ENCODE results near the gene ZNF100. TPM values are rescaled to one million over a fixed set of nuclear protein-coding genes. Genes with fewer than 3 reads are reported as not detected.
"Not testable (repeated sequence)": the region's sequence is repeated elsewhere in the genome, so short reads cannot be mapped to it uniquely, and the experiment has no call there.

ZNF100 gene
- total RNA-seq, 2 donors from 2014 or later, result 19.1 to 22.9 TPM

DNA sequence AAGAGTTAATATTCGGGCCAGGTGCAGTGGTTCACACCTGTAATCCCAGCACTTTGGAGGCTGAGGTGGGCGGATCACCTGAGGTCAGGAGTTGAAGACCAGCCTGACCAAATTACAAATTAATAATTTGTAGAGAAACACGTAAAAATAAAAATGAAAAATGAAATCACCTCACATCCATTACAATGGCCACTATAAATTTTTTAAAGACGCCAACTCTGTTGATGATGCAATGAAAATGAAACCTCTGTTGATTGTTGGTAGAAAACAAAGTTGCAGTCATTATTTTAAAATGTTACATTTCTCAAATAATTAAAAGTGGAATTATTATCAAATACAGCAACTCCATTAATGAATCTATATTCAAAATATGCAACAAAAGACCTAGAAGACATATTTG, 26.8 kb downstream of the ZNF100 start:
- Mint-ChIP-seq H3K36me3 (ENCODE audit: low read depth) (peaks cover 95% of the 10 kb centered on the region), H3K4me1 (no peaks in the 10 kb centered on the region), H3K4me3 (no peak overlapping the region), H3K9me3 (peaks cover 3% of the 10 kb centered on the region), H3K27ac (no peak overlapping the region), H3K27me3 (no peaks in the 10 kb centered on the region)
- ATAC-seq (replicated peaks), result no peak

DNA sequence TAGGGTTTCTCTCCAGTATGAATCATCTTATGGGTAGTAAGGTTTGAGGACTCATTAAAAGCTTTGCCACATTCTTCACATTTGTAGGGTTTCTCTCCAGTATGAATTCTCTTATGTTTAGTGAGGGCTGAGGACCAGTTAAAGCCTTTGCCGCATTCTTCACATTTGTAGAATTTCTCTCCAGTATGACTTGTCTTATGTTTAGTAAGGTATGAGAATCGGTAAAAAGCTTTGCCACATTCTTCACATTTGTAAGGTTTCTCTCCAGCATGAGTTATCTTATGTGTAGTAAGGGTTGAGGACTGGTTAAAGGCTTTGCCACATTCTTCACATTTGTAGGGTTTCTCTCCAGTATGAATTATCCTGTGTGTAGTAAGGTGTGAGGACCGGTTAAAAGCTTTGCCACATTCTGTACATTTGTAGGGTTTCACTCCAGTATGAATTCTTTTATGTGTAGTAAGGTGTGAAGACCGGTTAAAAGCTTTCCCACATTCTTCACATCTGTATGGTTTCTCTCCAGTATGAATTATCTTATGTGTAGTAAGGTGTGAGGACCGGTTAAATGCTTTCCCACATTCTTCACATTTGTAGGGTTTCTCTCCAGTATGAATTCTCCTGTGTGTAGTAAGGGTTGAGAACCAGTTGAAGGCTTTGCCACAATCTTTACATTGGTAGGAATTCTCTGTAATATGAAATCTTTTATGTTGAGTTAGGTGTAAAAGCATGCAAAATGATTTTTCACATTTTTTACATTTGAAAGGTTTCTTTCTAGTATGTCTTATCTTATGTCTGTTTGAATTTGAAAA, 40.2 kb downstream of the ZNF100 start:
- Mint-ChIP-seq H3K36me3 (ENCODE audit: low read depth) (peaks cover 64% of the 10 kb centered on the region), H3K9me3 (peaks cover 13% of the 10 kb centered on the region)
- ATAC-seq (replicated peaks); H3K4me1 Mint-ChIP-seq; H3K4me3 Mint-ChIP-seq; H3K27ac Mint-ChIP-seq; H3K27me3 Mint-ChIP-seq: not testable (repeated sequence)

DNA sequence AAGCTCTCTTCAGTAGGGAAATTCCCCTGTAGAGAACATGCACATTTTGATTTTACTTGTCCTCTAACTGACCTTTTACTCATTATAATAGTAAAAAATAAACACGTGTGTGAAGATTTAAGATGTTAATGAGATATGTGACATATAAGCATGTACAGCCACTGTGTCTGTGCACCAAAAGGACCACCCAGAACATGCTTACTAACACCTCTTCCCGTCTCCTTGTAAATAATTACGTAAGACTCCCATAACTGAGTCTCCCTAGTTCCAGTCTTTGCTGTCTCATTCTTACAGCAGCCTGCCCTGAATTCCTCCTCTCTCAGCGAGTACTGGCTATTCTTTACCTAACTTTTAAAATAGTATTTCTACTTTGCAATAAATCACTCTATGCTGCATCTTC, 53.6 kb downstream of the ZNF100 start:
- H3K27me3 Mint-ChIP-seq, result no peaks in the 10 kb centered on the region
- no peak overlapping the region for H3K27ac Mint-ChIP-seq
- no peaks in the 10 kb centered on the region for H3K36me3 Mint-ChIP-seq (ENCODE audit: low read depth)
- no peak for ATAC-seq (replicated peaks)
- no peaks in the 10 kb centered on the region for H3K4me1 Mint-ChIP-seq
- no peak overlapping the region for H3K4me3 Mint-ChIP-seq
- H3K9me3 Mint-ChIP-seq, result peaks cover 3% of the 10 kb centered on the region

DNA sequence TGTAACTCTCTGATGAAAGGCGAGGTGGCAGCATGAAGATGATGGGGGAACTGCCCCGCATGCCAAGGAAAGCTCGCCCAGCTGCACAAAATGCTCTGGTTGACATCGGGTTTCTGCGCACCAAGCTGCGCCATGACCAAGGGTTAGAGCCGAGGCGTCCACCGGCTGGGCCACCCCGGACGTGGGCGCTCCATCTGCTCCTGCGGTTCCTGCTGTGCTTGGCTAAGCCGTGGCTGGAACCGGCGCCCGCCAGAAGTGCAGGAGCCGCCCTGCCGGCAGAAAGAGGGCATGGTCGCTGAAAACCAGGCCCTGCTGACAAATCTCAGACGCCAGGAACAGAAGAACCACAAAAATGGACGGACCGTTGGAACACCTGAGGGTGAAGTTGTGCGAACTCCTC, 57.9 kb downstream of the ZNF100 start:
- Mint-ChIP-seq H3K9me3 (peaks cover 3% of the 10 kb centered on the region), H3K4me3 (no peak overlapping the region), H3K27me3 (no peaks in the 10 kb centered on the region), H3K36me3 (ENCODE audit: low read depth) (no peaks in the 10 kb centered on the region), H3K27ac (no peak overlapping the region), H3K4me1 (no peaks in the 10 kb centered on the region)
- no peak for ATAC-seq (replicated peaks)

DNA sequence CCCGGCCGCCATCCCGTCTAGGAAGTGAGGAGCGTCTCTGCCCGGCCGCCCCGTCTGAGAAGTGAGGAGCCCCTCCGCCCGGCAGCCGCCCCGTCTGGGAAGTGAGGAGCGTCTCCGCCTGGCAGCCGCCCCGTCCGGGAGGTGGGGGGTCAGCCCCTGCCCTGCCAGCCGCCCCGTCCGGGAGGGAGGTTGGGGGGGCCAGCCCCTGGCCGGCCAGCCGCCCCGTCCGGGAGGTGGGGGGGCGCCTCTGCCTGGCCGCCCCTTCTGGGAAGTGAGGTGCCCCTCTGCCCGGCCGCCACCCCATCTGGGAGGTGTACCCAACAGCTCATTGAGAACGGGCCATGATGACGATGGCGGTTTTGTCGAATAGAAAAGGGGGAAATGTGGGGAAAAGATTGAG, 59.5 kb downstream of the ZNF100 start:
- H3K9me3 Mint-ChIP-seq; H3K4me3 Mint-ChIP-seq; H3K4me1 Mint-ChIP-seq; ATAC-seq (replicated peaks); H3K27ac Mint-ChIP-seq; H3K27me3 Mint-ChIP-seq; H3K36me3 Mint-ChIP-seq (ENCODE audit: low read depth): not testable (repeated sequence)

DNA sequence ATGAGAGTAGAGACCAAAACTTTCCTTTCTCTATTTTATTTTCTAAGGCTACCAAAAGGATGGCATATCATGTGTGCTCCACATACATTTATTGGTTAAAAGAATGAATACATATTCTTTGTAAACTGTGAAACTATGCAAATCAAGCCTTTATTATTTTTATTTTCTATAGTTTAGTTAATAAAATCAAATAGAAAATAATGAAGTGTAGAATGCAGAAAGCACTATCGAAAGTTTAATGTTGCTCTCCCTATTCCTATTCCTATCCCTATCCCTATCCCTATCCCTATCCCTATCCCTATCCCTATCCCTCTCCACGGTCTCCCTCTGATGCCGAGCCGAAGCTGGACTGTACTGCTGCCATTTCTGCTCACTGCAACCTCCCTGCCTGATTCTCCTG, 60.3 kb downstream of the ZNF100 start:
- Mint-ChIP-seq H3K9me3 (no peaks in the 10 kb centered on the region), H3K27ac (no peak overlapping the region), H3K4me3 (no peak overlapping the region), H3K4me1 (no peaks in the 10 kb centered on the region), H3K36me3 (ENCODE audit: low read depth) (no peaks in the 10 kb centered on the region), H3K27me3 (no peaks in the 10 kb centered on the region)
- ATAC-seq (replicated peaks), result no peak

DNA sequence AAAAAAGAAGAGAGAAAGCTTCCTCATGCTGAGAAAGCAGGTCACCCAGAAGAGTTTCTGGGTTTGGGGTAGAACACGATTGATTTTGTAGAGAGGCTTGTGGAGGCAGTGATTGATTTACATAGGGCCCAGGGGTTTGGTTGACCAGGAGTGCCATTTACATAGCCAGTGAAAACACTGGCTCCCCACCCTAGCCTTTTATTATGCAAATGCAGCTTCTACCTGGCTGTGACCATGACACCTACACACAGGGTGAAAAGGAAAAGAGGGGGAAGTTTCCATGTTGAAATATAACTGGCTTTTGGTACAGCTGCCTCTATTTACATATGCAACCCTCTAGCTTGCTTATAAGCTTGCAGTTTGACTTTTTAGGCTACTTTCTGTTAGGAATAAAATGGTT, 62.0 kb downstream of the ZNF100 start:
- no peaks in the 10 kb centered on the region for H3K4me1 Mint-ChIP-seq
- no peak for ATAC-seq (replicated peaks)
- H3K36me3 Mint-ChIP-seq (ENCODE audit: low read depth), result no peaks in the 10 kb centered on the region
- H3K27me3 Mint-ChIP-seq, result no peaks in the 10 kb centered on the region
- H3K4me3 Mint-ChIP-seq, result no peak overlapping the region
- no peak overlapping the region for H3K27ac Mint-ChIP-seq
- H3K9me3 Mint-ChIP-seq, result no peaks in the 10 kb centered on the region

DNA sequence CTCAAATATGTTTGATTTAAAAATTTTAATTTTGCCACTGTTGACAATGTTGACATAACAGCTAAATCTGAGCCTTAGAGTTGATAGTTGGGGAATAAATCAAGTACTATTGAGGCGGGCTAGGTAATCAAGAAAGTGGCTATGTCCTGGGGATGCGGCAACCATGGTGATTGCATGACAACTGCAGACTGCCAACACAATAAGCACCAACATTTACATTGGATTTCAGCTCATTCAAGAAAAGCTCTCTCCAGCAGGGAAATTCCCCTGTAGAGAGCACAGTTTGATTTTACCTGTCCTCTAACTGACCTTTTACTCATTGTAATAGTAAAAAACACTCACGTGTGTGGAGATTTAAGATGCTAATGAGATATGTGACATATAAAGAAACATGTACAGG, 63.1 kb downstream of the ZNF100 start:
- Mint-ChIP-seq H3K27ac (no peak overlapping the region), H3K27me3 (no peaks in the 10 kb centered on the region), H3K36me3 (ENCODE audit: low read depth) (no peaks in the 10 kb centered on the region), H3K4me3 (no peak overlapping the region), H3K9me3 (no peaks in the 10 kb centered on the region), H3K4me1 (no peaks in the 10 kb centered on the region)
- ATAC-seq (replicated peaks), result no peak

DNA sequence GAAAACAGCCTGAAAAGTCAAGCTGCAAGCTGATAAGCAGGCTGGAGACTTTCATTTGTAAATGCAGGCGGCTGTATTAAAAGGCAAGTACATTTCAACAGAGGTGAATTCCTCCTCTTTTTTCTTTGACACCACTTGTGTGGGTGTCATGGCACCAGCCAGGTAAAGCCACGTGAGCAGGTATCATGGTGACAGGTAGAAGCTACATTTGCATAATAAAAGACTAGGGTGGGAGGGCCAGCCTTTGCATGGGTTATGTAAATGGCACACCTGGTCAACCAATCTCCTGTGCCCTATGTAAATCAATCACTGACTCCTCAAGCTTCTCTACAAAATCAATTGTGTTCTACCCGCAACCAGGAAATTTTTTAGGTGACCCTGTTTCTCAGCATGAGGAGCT, 68.2 kb downstream of the ZNF100 start:
- no peaks in the 10 kb centered on the region for H3K4me1 Mint-ChIP-seq
- no peaks in the 10 kb centered on the region for H3K9me3 Mint-ChIP-seq
- no peaks in the 10 kb centered on the region for H3K36me3 Mint-ChIP-seq (ENCODE audit: low read depth)
- no peak overlapping the region for H3K4me3 Mint-ChIP-seq
- ATAC-seq (replicated peaks), result no peak
- H3K27me3 Mint-ChIP-seq, result peaks cover 3% of the 10 kb centered on the region
- no peak overlapping the region for H3K27ac Mint-ChIP-seq

DNA sequence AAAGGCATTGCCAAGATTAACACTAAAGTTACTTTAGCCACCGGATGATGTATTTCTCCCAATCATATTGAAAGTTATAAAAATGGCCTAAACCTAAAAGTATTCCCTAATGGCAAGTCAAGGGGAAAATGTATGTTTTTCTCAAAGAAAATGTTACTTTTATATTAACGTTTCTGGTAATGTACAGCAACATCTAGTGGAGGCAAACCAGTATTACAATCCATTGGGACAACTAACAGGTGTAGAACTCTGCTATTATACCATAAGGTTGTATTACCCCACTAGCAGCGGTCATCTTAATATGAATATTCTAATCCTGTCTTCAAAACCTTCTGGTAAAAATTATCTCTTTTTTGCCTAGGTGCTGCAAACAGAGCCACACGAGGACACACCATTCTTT, 69.2 kb downstream of the ZNF100 start:
- Mint-ChIP-seq H3K4me3 (no peak overlapping the region), H3K27me3 (peaks cover 3% of the 10 kb centered on the region), H3K4me1 (no peaks in the 10 kb centered on the region), H3K36me3 (ENCODE audit: low read depth) (no peaks in the 10 kb centered on the region), H3K27ac (no peak overlapping the region), H3K9me3 (no peaks in the 10 kb centered on the region)
- ATAC-seq (replicated peaks), result no peak

DNA sequence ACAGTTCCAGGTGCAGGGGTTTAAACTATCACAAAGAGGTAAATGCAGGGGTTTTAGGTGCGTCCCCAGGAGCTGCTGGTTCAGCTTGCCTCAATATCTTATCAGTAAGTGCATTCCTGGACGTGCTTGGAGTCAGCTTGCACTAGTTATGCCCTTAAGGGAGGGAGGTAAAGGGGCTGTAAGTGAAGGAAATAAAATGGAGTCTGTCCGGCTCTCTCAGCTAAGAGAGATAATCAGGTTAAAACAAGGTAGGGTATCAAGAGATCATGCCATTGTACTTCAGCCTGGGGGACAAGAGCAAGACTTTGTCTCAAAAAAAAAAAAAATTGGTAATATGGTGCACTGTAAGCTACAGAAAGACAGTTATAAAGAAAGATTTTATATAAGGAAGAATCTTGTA, 69.7 kb downstream of the ZNF100 start:
- Mint-ChIP-seq H3K4me3 (no peak overlapping the region), H3K36me3 (ENCODE audit: low read depth) (no peaks in the 10 kb centered on the region), H3K9me3 (no peaks in the 10 kb centered on the region), H3K27ac (no peak overlapping the region), H3K27me3 (peaks cover 3% of the 10 kb centered on the region), H3K4me1 (no peaks in the 10 kb centered on the region)
- ATAC-seq (replicated peaks), result no peak

DNA sequence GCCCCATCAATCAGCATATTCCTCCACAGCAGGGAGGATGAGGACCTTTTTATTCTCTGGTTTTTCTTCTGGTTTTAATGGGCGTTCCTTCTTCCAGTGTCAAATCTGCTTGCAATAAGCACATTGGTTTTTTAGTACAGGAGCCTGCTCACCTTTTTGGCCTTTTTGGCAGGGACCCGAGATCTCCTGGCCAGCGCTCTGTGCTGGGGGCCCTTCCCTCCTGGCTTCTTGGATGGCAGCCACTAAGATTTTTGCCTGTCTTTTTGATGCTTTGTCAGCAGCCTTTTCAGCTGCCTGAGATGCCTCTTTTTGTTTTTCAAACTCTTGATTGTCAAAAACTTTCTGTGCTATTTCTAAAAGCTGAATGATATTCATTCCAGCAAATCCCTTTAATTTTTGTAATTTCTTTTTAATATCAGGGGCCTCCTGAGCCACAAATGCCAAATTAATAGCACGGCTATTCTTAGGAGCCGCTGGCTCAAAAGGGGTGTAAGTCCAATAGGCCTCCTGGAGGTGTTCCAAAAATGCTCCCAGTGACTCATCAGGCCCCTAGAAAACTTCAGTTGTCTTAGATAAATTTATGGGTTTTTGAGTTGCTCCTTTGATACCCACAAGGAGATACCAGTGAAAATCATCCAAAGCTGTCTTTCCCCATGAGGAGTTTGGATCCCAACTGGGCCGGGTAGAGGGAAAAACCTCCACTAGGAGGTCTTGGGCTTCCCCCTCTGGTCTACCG, 73.0 kb downstream of the ZNF100 start:
- Mint-ChIP-seq H3K27me3 (peaks cover 3% of the 10 kb centered on the region), H3K27ac (no peak overlapping the region)

DNA sequence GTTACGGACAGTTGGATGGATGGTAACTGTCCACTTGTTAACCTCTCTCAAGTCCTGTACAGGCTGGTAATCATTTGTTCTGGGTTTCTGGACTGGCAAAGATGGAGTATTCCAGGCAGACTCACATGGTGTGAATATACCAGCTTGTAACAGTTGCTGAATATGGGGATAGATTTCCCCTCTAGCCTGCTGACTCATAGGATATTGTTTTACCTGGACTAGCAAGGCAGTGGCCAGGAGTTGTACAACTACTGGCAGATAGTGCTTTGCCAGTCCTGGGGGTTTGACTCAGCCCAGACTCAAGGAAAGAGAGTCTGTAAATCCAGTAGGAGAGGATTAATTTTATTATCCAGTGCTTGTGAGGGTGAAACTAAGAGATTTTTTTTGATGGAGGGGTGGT, 74.0 kb downstream of the ZNF100 start:
- H3K4me1 Mint-ChIP-seq, result no peaks in the 10 kb centered on the region
- no peak overlapping the region for H3K27ac Mint-ChIP-seq
- H3K4me3 Mint-ChIP-seq, result no peak overlapping the region
- H3K9me3 Mint-ChIP-seq, result no peaks in the 10 kb centered on the region
- peaks cover 3% of the 10 kb centered on the region for H3K27me3 Mint-ChIP-seq
- no peaks in the 10 kb centered on the region for H3K36me3 Mint-ChIP-seq (ENCODE audit: low read depth)
- no peak for ATAC-seq (replicated peaks)

More for the DNA sequence above, 73.0 kb downstream of the ZNF100 start:
- Mint-ChIP-seq H3K4me3 (no peak overlapping the region), H3K9me3 (no peaks in the 10 kb centered on the region), H3K4me1 (no peaks in the 10 kb centered on the region), H3K36me3 (ENCODE audit: low read depth) (no peaks in the 10 kb centered on the region)
- ATAC-seq (replicated peaks), result no peak

DNA sequence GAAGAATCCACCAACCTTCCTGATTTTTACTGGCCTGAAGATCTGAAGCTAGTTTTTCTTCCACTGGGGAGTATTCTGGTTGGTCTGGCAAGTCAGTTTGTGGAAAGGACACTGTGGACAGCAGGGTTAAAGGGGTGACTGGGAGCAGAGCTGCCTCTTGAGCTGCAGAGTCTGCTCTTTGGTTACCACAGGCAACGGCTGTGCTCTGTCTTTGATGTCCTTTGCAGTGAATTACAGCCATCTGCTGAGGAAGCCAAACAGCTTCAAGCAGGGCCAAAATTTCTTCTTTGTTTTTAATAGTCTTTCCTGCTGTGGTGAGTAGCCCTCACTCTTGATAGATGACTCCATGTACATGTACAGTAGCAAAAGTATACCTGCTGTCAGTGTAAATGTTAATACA, 75.7 kb downstream of the ZNF100 start:
- no peak for ATAC-seq (replicated peaks)
- H3K9me3 Mint-ChIP-seq, result no peaks in the 10 kb centered on the region
- H3K4me1 Mint-ChIP-seq, result no peaks in the 10 kb centered on the region

DNA sequence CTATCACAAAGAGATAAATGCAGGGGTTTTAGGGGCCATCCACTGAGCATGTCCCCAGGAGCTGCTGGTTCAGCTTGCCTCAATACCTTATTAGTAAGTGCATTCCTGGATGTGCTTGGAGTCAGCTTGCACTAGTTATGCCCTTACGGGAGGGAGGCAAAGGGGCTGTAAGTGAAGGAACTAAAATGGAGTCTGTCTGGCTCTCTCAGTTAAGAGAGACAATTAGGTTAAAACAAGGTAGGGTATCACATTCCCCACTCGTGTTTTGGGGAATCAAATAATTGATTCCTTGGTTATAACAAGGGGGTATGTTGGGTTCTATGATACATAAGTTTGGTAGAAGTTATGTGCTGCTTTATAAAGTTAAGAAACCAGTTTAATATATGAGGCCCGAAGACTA, 78.9 kb downstream of the ZNF100 start:
- Mint-ChIP-seq H3K27me3 (no peaks in the 10 kb centered on the region), H3K4me3 (no peak overlapping the region), H3K27ac (no peak overlapping the region), H3K4me1 (no peaks in the 10 kb centered on the region), H3K36me3 (ENCODE audit: low read depth) (no peaks in the 10 kb centered on the region), H3K9me3 (no peaks in the 10 kb centered on the region)
- no peak for ATAC-seq (replicated peaks)

More for the DNA sequence above, 75.7 kb downstream of the ZNF100 start:
- Mint-ChIP-seq H3K27me3 (peaks cover 3% of the 10 kb centered on the region), H3K4me3 (no peak overlapping the region), H3K36me3 (ENCODE audit: low read depth) (no peaks in the 10 kb centered on the region), H3K27ac (no peak overlapping the region)
